ENCODE results near the gene FDX2. TPM values are rescaled to one million over a fixed set of nuclear protein-coding genes. Genes with fewer than 3 reads are reported as not detected.
A peak's percentile ranks its signal among the peaks of the same experiment; 100 is the strongest.

FDX2 gene
- total RNA-seq, 2 experiments from 2014 or later: 3.5 to 3.7 TPM

- Mint-ChIP-seq H3K36me3 (ENCODE audit: low read depth) (no peaks in the 10 kb centered on the region), H3K4me1 (peaks cover 3% of the 10 kb centered on the region), H3K27ac (no peak within 1 kb of the TSS), H3K4me3 (no peak within 1 kb of the TSS), H3K9me3 (no peaks in the 10 kb centered on the region), H3K27me3 (no peaks in the 10 kb centered on the region)
- ChIA-PET CTCF (no interaction called here), POLR2A (no interaction called here)
- DNase-seq: no peak
Measured at GRCh38 chr19:10309423-10309822, 6.4 kb downstream of the FDX2 start, which contains the start of gene ZGLP1. ZGLP1 (minus strand) TSS chr19:10309815.

- Mint-ChIP-seq H3K9me3 (no peaks in the 10 kb centered on the region), H3K27ac (no peak overlapping the region), H3K4me3 (no peak overlapping the region), H3K4me1 (peaks cover 5% of the 10 kb centered on the region), H3K27me3 (peaks cover 3% of the 10 kb centered on the region), H3K36me3 (ENCODE audit: low read depth) (no peaks in the 10 kb centered on the region)
- ChIA-PET POLR2A (no interaction called here), CTCF (no interaction called here)
- DNase-seq: no peak
Measured at GRCh38 chr19:10306327-10306726, 9.5 kb downstream of the FDX2 start.

GRCh38 chr19:10305139-10305806 lies 10.5 kb downstream of the FDX2 start:
- H3K9me3 Mint-ChIP-seq: no peaks in the 10 kb centered on the region
- ChIA-PET CTCF (interaction anchor here (0.8 kb wide), 1 partner anchor 46 kb away, joined by 4 read pairs; no protein-coding TSS in a partner anchor), POLR2A (interaction anchor here (0.9 to 1.6 kb wide), 2 partner anchors 11 to 34 kb away, joined by 3 to 4 read pairs; partner anchors contain the start of genes FDX2 and ICAM1)
- H3K27ac Mint-ChIP-seq: no peak overlapping the region
- H3K27me3 Mint-ChIP-seq: peaks cover 5% of the 10 kb centered on the region
- H3K4me3 Mint-ChIP-seq: no peak overlapping the region
- no peak for DNase-seq
- no peaks in the 10 kb centered on the region for H3K36me3 Mint-ChIP-seq (ENCODE audit: low read depth)
- H3K4me1 Mint-ChIP-seq: peaks cover 5% of the 10 kb centered on the region

- POLR2A ChIA-PET: no interaction called here
- no peak for DNase-seq
- Mint-ChIP-seq H3K27me3 (peaks cover 24% of the 10 kb centered on the region), H3K4me1 (peaks cover 16% of the 10 kb centered on the region), H3K27ac (no peak overlapping the region), H3K36me3 (ENCODE audit: low read depth) (no peaks in the 10 kb centered on the region), H3K9me3 (no peaks in the 10 kb centered on the region), H3K4me3 (no peak overlapping the region)
- CTCF ChIA-PET: interaction anchor here (1.0 to 1.6 kb wide), 3 partner anchors 29 to 106 kb away, joined by 3 to 4 read pairs (median 3); partner anchors contain the start of gene ICAM1
Measured at GRCh38 chr19:10299545-10300458, 16.0 kb downstream of the FDX2 start.

DNA sequence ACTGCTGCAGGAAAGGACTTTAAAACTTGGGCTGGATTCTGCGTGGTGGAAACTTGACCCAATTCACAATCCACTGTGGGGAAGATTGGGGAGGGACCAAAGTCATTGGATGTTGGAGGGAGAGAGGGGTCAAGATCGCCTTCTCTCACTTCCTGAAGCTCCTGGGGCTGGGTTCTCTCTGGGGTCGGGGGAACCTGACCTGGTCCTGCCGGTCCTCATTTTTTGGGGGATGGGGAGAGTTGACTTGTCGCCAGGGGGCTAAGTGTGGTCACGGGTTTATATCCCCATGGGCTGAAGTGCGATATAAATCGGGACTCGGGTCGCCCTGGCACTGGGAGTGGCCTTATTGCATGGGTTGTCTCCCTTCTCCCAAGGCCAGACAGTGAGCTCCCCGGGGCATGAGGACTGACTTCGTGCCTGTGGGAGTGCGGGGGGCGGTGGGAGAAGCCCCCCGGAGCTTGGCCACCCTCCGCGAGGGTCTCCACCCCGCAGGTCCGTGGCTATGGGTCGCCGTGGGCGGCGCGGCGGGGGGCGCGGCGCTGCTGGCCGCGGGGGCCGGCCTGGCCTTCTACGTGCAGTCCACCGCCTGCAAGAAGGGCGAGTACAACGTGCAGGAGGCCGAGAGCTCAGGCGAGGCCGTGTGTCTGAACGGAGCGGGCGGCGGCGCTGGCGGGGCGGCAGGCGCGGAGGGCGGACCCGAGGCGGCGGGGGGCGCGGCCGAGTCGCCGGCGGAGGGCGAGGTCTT lies 19.8 kb downstream of the FDX2 start:
- DNase-seq: no peak
- Mint-ChIP-seq H3K9me3 (no peaks in the 10 kb centered on the region), H3K27me3 (peaks cover 55% of the 10 kb centered on the region), H3K36me3 (ENCODE audit: low read depth) (peaks cover 9% of the 10 kb centered on the region), H3K4me3 (peak overlapping the region; percentile 71), H3K27ac (no peak overlapping the region), H3K4me1 (peaks cover 41% of the 10 kb centered on the region)
- ChIA-PET POLR2A (interaction anchor here (0.7 to 2.7 kb wide), 4 partner anchors 9 to 136 kb away, joined by 3 to 10 read pairs (median 6); partner anchors contain the start of genes ICAM1 and ICAM4), CTCF (no interaction called here)

DNA sequence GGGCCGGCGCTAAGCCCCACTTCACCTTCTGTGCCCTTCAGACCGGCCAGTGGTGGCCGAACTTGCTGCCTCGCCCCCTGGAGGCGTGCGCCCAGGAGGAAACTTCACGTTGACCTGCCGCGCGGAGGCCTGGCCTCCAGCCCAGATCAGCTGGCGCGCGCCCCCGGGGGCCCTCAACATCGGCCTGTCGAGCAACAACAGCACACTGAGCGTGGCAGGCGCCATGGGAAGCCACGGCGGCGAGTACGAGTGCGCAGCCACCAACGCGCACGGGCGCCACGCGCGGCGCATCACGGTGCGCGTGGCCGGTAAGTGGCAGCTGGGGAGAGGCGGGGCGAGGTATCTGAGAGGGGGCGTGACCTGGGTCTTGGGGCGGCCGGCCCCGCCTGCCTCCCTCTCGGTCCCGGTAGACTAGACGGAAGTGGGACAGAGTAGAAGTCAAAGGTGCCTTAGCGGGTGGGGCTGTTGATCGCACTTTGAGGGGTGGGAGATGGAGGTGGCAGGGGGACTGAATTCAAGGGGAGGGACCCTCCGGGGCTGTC lies 20.4 kb downstream of the FDX2 start:
- peak; percentile 78 for DNase-seq
- POLR2A ChIA-PET: interaction anchor here (0.7 to 2.7 kb wide), 3 partner anchors 8 to 137 kb away, joined by 3 to 10 read pairs (median 8); partner anchors contain the start of genes ICAM1 and ICAM4

DNA sequence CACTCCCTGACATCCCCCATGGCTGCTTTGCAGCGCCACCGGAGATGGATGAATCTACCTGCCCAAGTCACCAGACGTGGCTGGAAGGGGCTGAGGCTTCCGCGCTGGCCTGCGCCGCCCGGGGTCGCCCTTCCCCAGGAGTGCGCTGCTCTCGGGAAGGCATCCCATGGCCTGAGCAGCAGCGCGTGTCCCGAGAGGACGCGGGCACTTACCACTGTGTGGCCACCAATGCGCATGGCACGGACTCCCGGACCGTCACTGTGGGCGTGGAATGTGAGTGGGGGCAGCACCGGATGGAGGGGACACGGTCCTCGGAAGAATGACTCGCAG lies 21.5 kb downstream of the FDX2 start:
- Mint-ChIP-seq H3K9me3 (no peaks in the 10 kb centered on the region), H3K27me3 (peaks cover 65% of the 10 kb centered on the region), H3K4me1 (peaks cover 54% of the 10 kb centered on the region), H3K27ac (no peak overlapping the region), H3K36me3 (ENCODE audit: low read depth) (peaks cover 9% of the 10 kb centered on the region), H3K4me3 (peak overlapping the region; percentile 13)
- DNase-seq: no peak
- ChIA-PET POLR2A (interaction anchor here (2.1 kb wide), 1 partner anchor 24 kb away, joined by 8 read pairs; the partner anchor contains the start of gene ICAM1), CTCF (no interaction called here)

More for the DNA sequence above, 20.4 kb downstream of the FDX2 start:
- H3K4me1 Mint-ChIP-seq: peaks cover 47% of the 10 kb centered on the region
- CTCF ChIA-PET: no interaction called here
- peaks cover 9% of the 10 kb centered on the region for H3K36me3 Mint-ChIP-seq (ENCODE audit: low read depth)
- no peaks in the 10 kb centered on the region for H3K9me3 Mint-ChIP-seq
- H3K27ac Mint-ChIP-seq: no peak overlapping the region
- H3K27me3 Mint-ChIP-seq: peaks cover 61% of the 10 kb centered on the region
- peak overlapping the region; percentile 71 for H3K4me3 Mint-ChIP-seq

DNA sequence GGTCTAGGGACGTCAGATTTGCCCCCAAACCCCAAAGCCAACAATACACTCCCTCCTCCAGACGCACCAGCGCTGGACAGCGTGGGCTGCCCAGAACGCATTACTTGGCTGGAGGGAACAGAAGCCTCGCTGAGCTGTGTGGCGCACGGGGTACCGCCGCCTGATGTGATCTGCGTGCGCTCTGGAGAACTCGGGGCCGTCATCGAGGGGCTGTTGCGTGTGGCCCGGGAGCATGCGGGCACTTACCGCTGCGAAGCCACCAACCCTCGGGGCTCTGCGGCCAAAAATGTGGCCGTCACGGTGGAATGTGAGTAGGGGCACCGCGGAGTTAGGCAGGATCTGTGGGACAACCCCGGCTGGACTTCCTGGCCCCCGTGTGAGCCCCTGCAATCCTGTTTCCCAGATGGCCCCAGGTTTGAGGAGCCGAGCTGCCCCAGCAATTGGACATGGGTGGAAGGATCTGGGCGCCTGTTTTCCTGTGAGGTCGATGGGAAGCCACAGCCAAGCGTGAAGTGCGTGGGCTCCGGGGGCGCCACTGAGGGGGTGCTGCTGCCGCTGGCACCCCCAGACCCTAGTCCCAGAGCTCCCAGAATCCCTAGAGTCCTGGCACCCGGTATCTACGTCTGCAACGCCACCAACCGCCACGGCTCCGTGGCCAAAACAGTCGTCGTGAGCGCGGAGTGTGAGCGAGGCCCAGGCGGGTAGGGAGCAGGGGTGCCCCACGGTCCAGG lies 22.0 kb downstream of the FDX2 start:
- Mint-ChIP-seq H3K4me3 (no peak overlapping the region), H3K9me3 (no peaks in the 10 kb centered on the region), H3K36me3 (ENCODE audit: low read depth) (peaks cover 9% of the 10 kb centered on the region), H3K4me1 (peaks cover 59% of the 10 kb centered on the region), H3K27me3 (peaks cover 70% of the 10 kb centered on the region), H3K27ac (no peak overlapping the region)
- ChIA-PET CTCF (no interaction called here), POLR2A (no interaction called here)
- no peak for DNase-seq

DNA sequence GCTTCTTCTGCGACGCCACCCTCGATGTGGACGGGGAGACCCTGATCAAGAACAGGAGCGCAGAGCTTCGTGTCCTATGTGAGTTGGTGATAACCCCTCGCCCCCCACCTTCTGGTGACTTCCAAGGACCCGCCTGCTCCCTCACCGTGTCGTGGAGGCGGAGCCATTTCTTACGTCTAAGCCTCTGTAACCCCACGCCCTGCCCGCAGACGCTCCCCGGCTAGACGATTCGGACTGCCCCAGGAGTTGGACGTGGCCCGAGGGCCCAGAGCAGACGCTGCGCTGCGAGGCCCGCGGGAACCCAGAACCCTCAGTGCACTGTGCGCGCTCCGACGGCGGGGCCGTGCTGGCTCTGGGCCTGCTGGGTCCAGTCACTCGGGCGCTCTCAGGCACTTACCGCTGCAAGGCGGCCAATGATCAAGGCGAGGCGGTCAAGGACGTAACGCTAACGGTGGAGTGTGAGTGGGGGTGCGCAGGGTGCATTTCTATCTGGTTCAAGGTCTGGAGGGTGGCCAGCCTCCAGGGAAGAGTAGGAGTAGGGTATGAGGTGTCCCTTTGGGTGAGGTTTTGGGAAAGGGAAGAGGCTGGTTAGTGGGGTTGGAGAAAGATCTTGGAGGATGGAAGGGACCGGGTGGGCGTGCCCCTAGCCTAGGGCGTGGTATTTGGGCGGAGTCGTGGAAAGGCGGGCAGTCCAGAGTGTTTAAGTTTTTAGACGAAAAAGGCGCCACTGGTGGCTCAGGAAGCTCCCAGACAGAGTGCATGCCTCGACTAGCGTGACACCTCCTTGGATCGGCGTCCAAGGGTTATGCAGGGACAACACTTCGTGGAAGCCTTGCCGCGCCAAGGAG lies 22.8 kb downstream of the FDX2 start:
- peak overlapping the region; percentile 65 for H3K4me3 Mint-ChIP-seq
- ChIA-PET POLR2A (interaction anchor here (1.2 to 8.9 kb wide), 2 partner anchors 22 to 88 kb away, joined by 4 to 105 read pairs; partner anchors contain the start of genes ICAM1 and TYK2), CTCF (interaction anchor here (1.4 to 2.4 kb wide), 2 partner anchors 24 to 34 kb away, joined by 4 to 8 read pairs; no protein-coding TSS in a partner anchor)
- peaks cover 66% of the 10 kb centered on the region for H3K4me1 Mint-ChIP-seq
- no peaks in the 10 kb centered on the region for H3K9me3 Mint-ChIP-seq
- H3K27ac Mint-ChIP-seq: peak overlapping the region; percentile 23
- no peak for DNase-seq
- H3K36me3 Mint-ChIP-seq (ENCODE audit: low read depth): peaks cover 9% of the 10 kb centered on the region
- peaks cover 74% of the 10 kb centered on the region for H3K27me3 Mint-ChIP-seq

DNA sequence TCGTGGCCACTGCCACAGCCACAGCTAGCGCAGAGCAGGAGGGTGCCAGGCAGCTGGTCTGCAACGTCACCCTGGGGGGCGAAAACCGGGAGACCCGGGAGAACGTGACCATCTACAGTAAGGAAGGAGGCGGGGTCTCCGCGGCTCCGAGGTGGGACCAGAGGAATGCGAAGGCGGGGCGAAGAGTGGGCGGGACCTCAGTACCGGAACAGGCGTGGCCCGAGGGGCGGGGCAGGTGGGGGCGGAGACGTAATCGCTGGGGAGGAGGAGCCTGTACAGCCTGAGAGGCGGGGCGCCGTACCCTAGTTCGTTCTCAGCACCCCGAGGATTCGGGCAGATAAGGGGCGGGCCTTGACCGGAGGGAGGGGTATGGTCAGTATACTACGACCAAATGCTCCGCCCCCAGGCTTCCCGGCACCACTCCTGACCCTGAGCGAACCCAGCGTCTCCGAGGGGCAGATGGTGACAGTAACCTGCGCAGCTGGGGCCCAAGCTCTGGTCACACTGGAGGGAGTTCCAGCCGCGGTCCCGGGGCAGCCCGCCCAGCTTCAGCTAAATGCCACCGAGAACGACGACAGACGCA lies 23.5 kb downstream of the FDX2 start:
- peak overlapping the region; percentile 56 for H3K27ac Mint-ChIP-seq
- H3K4me1 Mint-ChIP-seq: peaks cover 73% of the 10 kb centered on the region

More for the DNA sequence above, 23.5 kb downstream of the FDX2 start:
- H3K9me3 Mint-ChIP-seq: no peaks in the 10 kb centered on the region
- peak overlapping the region; percentile 65 for H3K4me3 Mint-ChIP-seq
- peaks cover 82% of the 10 kb centered on the region for H3K27me3 Mint-ChIP-seq
- peak; percentile 80 for DNase-seq
- ChIA-PET POLR2A (interaction anchor here (0.8 to 8.9 kb wide), 4 partner anchors 10 to 89 kb away, joined by 3 to 105 read pairs (median 5); partner anchors contain the start of genes ICAM1, RAVER1 and TYK2), CTCF (interaction anchor here (1.3 to 2.4 kb wide), 3 partner anchors 23 to 124 kb away, joined by 3 to 8 read pairs (median 4); no protein-coding TSS in a partner anchor)
- peaks cover 9% of the 10 kb centered on the region for H3K36me3 Mint-ChIP-seq (ENCODE audit: low read depth)
